Esophagus squamous epithelium (tissue), 5 donors: Measurements from ENCODE around the gene DAZAP2. TPM values are rescaled to one million over a fixed set of nuclear protein-coding genes. Genes with fewer than 3 reads are reported as not detected.
A peak's percentile ranks its signal among the peaks of the same experiment; 100 is the strongest.

Experiments
- DNase-seq: peaks from one replicate; lab custom pipeline; 2025; lab: John Stamatoyannopoulos, UW
- H3K27ac ChIP-seq, 4 donors: fragments of 200-600 bp; sonication (generic); one replicate each; pipeline ENCODE4 v1.5.1; 2016 to 2019; ENCODE audit warnings: mild to moderate bottlenecking in 1 of 4
- H3K27me3 ChIP-seq, 4 donors: fragments of 200-600 bp; sonication (generic); 1 replicate in 3 of 4; 2 replicates in 1 of 4; pipeline versions ENCODE4 v1.5.1 to v1.6.0; 2017 to 2021; ENCODE audit warnings: antibody characterized with exemption in 1 of 4
- H3K36me3 ChIP-seq, 3 donors: fragments of 200-600 bp; sonication (generic); one replicate each; pipeline ENCODE4 v1.5.1; 2016 to 2019
- H3K4me1 ChIP-seq, 3 donors: fragments of 200-600 bp; sonication (generic); one replicate each; pipeline ENCODE4 v1.5.1; 2017 to 2019
- H3K4me3 ChIP-seq, 4 donors: fragments of 200-600 bp; sonication (generic); 1 replicate in 3 of 4; 2 replicates in 1 of 4; pipeline ENCODE4 v1.5.1; 2016 to 2019; ENCODE audit warnings: mild to moderate bottlenecking in 2 of 4, moderate library complexity in 1 of 4
- H3K9me3 ChIP-seq, 3 donors: fragments of 200-600 bp; sonication (generic); one replicate each; pipeline ENCODE4 v1.5.1; 2016 to 2019
- POLR2A ChIP-seq, 4 donors: fragments of 450-650 bp; IDR thresholded peaks; one replicate each; pipeline ENCODE4 v1.6.1; 2017; ENCODE audit warnings: antibody characterized with exemption in 4 of 4, mild to moderate bottlenecking in 4 of 4, moderate library complexity in 3 of 4
- WGBS, 2 donors: methylation state at CpG; one replicate each; pipeline ENCODE4 v1.1.5; 2018; 5-methylcytosine and 5-hydroxymethylcytosine counted together
- intact Hi-C: fragments of 100-400 bp; cut with DNase I; formaldehyde crosslinking; loops from one replicate; pipeline ENCODE4 v1.15.0; 2022
- total RNA-seq, 4 donors: library from RNA; depleted of rRNA; stranded (reverse); fragments of >200 nt; gene quantifications; one replicate each; pipeline ENCODE4 v1.1.0, GENCODE V29; 2016
- TF ChIP-seq, protein P1 (sequence below), 6 experiments: fragments of 450-650 bp in 4 of 6; fragments of 200-600 bp in 2 of 6; sonication (generic) in 2 of 6; IDR thresholded peaks; one replicate each; pipeline ENCODE4 v1.5.1; 2016 to 2019; ENCODE audit warnings: antibody characterized with exemption in 6 of 6, mild to moderate bottlenecking in 4 of 6, moderate library complexity in 4 of 6
- donor health status: DM: yes; HTN: yes; CAD: no.

Gene DAZAP2
- total RNA-seq, 4 donors from 2014 or later = 156 to 261 (median 188) TPM

DNA sequence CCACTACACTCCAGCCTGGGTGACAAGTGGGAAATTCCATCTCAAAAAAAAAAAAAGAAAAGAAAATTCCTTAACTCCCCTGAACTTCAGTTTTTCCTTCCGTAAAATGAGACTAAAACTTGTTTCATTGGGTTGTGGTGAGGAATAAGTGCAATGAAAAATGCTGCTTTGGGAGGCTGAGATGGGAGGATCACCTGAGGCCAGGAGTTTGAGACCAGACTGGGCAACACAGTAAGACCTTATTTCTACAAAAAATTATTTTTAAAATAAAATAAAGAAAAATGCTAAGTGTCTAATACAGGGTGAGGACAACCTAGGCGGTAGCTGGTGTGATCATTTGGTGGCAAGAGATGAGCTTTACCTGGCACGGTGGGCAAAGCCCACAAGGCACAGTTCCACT, 24.7 kb downstream of the DAZAP2 start:
- no peaks in the 10 kb centered on the region for H3K9me3 ChIP-seq
- no peak overlapping the region for H3K4me3 ChIP-seq
- no peak for TF ChIP-seq POLR2A (IDR thresholded peaks at IDR 0.05)
- TF ChIP-seq, protein P1, sequence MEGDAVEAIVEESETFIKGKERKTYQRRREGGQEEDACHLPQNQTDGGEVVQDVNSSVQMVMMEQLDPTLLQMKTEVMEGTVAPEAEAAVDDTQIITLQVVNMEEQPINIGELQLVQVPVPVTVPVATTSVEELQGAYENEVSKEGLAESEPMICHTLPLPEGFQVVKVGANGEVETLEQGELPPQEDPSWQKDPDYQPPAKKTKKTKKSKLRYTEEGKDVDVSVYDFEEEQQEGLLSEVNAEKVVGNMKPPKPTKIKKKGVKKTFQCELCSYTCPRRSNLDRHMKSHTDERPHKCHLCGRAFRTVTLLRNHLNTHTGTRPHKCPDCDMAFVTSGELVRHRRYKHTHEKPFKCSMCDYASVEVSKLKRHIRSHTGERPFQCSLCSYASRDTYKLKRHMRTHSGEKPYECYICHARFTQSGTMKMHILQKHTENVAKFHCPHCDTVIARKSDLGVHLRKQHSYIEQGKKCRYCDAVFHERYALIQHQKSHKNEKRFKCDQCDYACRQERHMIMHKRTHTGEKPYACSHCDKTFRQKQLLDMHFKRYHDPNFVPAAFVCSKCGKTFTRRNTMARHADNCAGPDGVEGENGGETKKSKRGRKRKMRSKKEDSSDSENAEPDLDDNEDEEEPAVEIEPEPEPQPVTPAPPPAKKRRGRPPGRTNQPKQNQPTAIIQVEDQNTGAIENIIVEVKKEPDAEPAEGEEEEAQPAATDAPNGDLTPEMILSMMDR (IDR thresholded peaks at IDR 0.05) = no peak
- H3K27me3 ChIP-seq = no peaks in the 10 kb centered on the region
- peak overlapping the region in 2 of 4 donors; percentile 38 to 43 for H3K27ac ChIP-seq
- H3K4me1 ChIP-seq = peaks cover 0 to 36% (median 4%) of the 10 kb centered on the region in 3 donors
- DNase-seq = no peak
- WGBS, 2 donors = 94 to 98% methylated on average over 3 of the region's 3 CpGs
- peaks cover 0 to 35% (median 0%) of the 10 kb centered on the region in 3 donors for H3K36me3 ChIP-seq
- intact Hi-C loops = no loop called here

DNA sequence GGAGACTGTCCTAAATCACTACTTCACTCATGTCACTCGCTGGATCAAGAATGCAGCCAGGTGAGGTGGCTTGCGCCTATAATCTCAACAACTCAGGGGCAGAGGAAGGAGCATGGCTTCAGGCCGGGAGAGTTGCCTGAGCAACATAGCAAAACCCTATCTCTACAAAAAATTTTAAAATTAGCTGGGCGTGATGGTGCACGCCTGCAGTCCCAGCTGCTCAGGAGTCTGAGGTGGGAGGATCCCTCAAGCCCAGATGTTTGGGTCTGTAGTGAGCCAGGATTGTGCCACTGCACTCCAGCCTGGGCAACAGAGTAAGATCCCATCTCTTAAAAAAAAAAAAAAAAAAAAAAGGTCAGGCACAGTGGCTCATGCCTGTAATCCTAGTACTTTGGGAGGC, 25.7 kb downstream of the DAZAP2 start:
- H3K4me3 ChIP-seq = no peak overlapping the region
- peaks cover 0 to 46% (median 4%) of the 10 kb centered on the region in 3 donors for H3K4me1 ChIP-seq
- intact Hi-C loops = no loop called here
- TF ChIP-seq POLR2A (IDR thresholded peaks at IDR 0.05) = no peak
- TF ChIP-seq, protein P1 (IDR thresholded peaks at IDR 0.05) = no peak
- no peak for DNase-seq
- no peak overlapping the region for H3K27ac ChIP-seq
- peaks cover 0 to 33% (median 0%) of the 10 kb centered on the region in 3 donors for H3K36me3 ChIP-seq
- WGBS, 2 donors = 70 to 76% methylated on average over 3 to 4 of the region's 5 CpGs
- no peaks in the 10 kb centered on the region for H3K27me3 ChIP-seq
- no peaks in the 10 kb centered on the region for H3K9me3 ChIP-seq

DNA sequence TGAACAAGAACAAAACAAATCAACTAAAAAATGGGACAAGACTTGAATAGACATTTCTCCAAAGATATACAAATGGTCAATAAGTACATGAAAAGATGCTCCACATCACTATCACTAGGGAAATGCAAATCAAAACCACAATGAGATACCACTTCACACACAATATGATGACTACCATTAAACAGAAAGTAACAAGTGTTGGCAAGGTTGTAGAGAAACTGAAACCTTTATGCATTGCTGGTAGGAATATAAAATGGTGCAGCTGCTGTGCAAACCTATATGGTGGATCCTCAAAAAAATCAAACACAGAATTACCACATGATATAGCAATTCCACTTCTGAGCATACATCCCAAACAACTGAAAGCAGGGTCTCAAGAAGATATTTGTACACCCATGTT, 26.4 kb downstream of the DAZAP2 start:
- H3K4me3 ChIP-seq = no peak overlapping the region
- H3K27ac ChIP-seq = no peak overlapping the region
- H3K4me1 ChIP-seq = peaks cover 0 to 52% (median 4%) of the 10 kb centered on the region in 3 donors
- H3K36me3 ChIP-seq = peaks cover 0 to 28% (median 0%) of the 10 kb centered on the region in 3 donors
- no peaks in the 10 kb centered on the region for H3K27me3 ChIP-seq
- TF ChIP-seq, protein P1 (IDR thresholded peaks at IDR 0.05) = no peak
- TF ChIP-seq POLR2A (IDR thresholded peaks at IDR 0.05) = no peak
- intact Hi-C loops = loop anchor here (5.0 kb wide), 1 partner anchor 77 kb away; no protein-coding TSS in a partner anchor
- H3K9me3 ChIP-seq = no peaks in the 10 kb centered on the region
- no peak for DNase-seq

GRCh38 chr12:51269174-51270066, 30.8 kb downstream of the DAZAP2 start:
- TF ChIP-seq, protein P1 (IDR thresholded peaks at IDR 0.05) = peak; percentile 31 to 71 (median 58)
- no peak for TF ChIP-seq POLR2A (IDR thresholded peaks at IDR 0.05)
- DNase-seq = no peak
- Histone ChIP-seq H3K4me3 (peak overlapping the region; percentile 56 to 96 (median 76)), H3K27me3 (peaks cover 0 to 7% (median 0%) of the 10 kb centered on the region in 4 donors), H3K36me3 (peaks cover 0 to 12% (median 0%) of the 10 kb centered on the region in 3 donors), H3K9me3 (no peaks in the 10 kb centered on the region), H3K4me1 (peaks cover 2 to 58% (median 10%) of the 10 kb centered on the region in 3 donors), H3K27ac (peak overlapping the region; percentile 89 to 94 (median 92))
- 76% methylated on average over 3 of the region's 59 CpGs; no CpG with 5 or more reads in 1 of the 2 donors for WGBS, 2 donors
- intact Hi-C loops = loop anchor here (5.0 kb wide), 1 partner anchor 73 kb away; no protein-coding TSS in a partner anchor
